GM06990 (cell line): ENCODE measurements around the gene TMIE.
"Not testable (repeated sequence)": the region's sequence is repeated elsewhere in the genome, so short reads cannot be mapped to it uniquely, and the experiment has no call there.

ENCODE experiments used
- DNase-seq: peaks from one replicate; pipeline ENCODE4 v3.0.0-alpha.2; 2011; ENCODE audit not compliant: insufficient read length; ENCODE audit errors: extremely low read depth
- H3K27me3 ChIP-seq: replicated peaks from 2 replicates; pipeline ENCODE4 v1.6.0; 2011; ENCODE audit warnings: low read length; ENCODE audit not compliant: control insufficient read depth, insufficient read depth
- H3K36me3 ChIP-seq: 2 replicates; pipeline ENCODE4 v1.5.1; 2011; ENCODE audit warnings: low read length; ENCODE audit not compliant: control insufficient read depth, insufficient read depth
- H3K4me3 ChIP-seq: replicated peaks from 2 replicates; pipeline ENCODE4 v1.5.1; 2011; ENCODE audit warnings: low read depth, mild to moderate bottlenecking, control low read depth, low read length
- CTCF ChIP-seq: IDR thresholded peaks from 2 replicates; pipeline ENCODE4 v1.5.1; 2011; ENCODE audit warnings: low read length, control low read depth, mild to moderate bottlenecking, inconsistent platforms; ENCODE audit not compliant: insufficient read depth, poor library complexity, severe bottlenecking

Gene TMIE

GRCh38 chr3:46733026-46733800 lies 32.0 kb downstream of the TMIE start:
- TF ChIP-seq CTCF = peak; percentile 4
- Histone ChIP-seq H3K27me3 (peaks cover 1% of the 10 kb centered on the region), H3K36me3 (no peaks in the 10 kb centered on the region), H3K4me3 (no peak overlapping the region)
- no peak for DNase-seq

- Histone ChIP-seq H3K27me3 (peaks cover 1% of the 10 kb centered on the region), H3K4me3 (no peak overlapping the region), H3K36me3 (no peaks in the 10 kb centered on the region)
- DNase-seq = no peak
- no peak for TF ChIP-seq CTCF
These were observed 33.6 kb downstream of the TMIE start for GRCh38 chr3:46734773-46735172.

- no peak for TF ChIP-seq CTCF
- DNase-seq = no peak
- H3K36me3 ChIP-seq = no peaks in the 10 kb centered on the region
- H3K27me3 ChIP-seq = peaks cover 1% of the 10 kb centered on the region
- no peak overlapping the region for H3K4me3 ChIP-seq
These were observed 35.0 kb downstream of the TMIE start for GRCh38 chr3:46736006-46736872.

- DNase-seq = no peak
- Histone ChIP-seq H3K4me3 (no peak overlapping the region), H3K27me3 (peaks cover 1% of the 10 kb centered on the region), H3K36me3 (no peaks in the 10 kb centered on the region)
- TF ChIP-seq CTCF = no peak
These were observed 36.1 kb downstream of the TMIE start for GRCh38 chr3:46737329-46737731.

GRCh38 chr3:46739565-46739964 lies 38.4 kb downstream of the TMIE start:
- H3K36me3 ChIP-seq, H3K27me3 ChIP-seq, DNase-seq, H3K4me3 ChIP-seq: not testable (repeated sequence)

- Histone ChIP-seq H3K36me3 (no peaks in the 10 kb centered on the region), H3K27me3 (no peaks in the 10 kb centered on the region), H3K4me3 (no peak overlapping the region)
- DNase-seq = no peak
- no peak for TF ChIP-seq CTCF
These were observed 41.9 kb downstream of the TMIE start for GRCh38 chr3:46742992-46743585.
